ENCODE data around the gene HERPUD1.

Gene HERPUD1

DNA sequence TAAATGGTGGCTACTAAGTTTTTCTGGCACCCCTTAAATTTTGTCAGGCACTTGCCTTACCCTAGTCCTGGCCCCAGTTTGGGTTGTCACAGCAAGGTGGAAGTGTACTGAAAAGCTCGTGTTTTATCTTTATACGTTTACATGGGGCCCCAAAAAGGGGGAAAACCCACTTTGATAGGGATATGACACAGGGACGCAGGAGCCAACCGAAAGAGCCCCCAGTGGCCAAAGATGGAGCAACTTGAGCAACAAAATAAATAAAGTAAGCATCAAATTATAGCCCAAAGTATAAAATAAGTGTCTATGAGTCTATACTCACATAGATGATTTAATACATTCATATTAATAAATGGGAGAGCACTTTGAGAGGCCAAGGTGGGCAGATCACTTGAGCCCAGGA, 24.8 kb downstream of the HERPUD1 start:
- Histone ChIP-seq H3K4me3 (replicated peaks; ENCODE audit: insufficient read depth, low read length) (no peak overlapping the region), H3K27me3 (ENCODE audit: insufficient read depth, poor library complexity, severe bottlenecking) (no peaks in the 10 kb centered on the region), H3K27ac (replicated peaks) (no peak overlapping the region)
- TF ChIP-seq GABPA (IDR thresholded peaks at IDR 0.05; ENCODE audit: low read depth): no peak
- TF ChIP-seq CTCF (IDR thresholded peaks at IDR 0.05; ENCODE audit: insufficient read depth, low read length): no peak
- no peak for TF ChIP-seq POLR2AphosphoS5 (IDR thresholded peaks at IDR 0.05; ENCODE audit: low read depth)
- no peak for TF ChIP-seq REST (IDR thresholded peaks at IDR 0.05; ENCODE audit: insufficient replicate concordance, low read depth)
- TF ChIP-seq SPI1 (IDR thresholded peaks at IDR 0.05; ENCODE audit: borderline replicate concordance, low read depth): no peak
- DNase-seq (ENCODE audit: low read depth in 1 of 2, low spot score in 1 of 2): no peak

DNA sequence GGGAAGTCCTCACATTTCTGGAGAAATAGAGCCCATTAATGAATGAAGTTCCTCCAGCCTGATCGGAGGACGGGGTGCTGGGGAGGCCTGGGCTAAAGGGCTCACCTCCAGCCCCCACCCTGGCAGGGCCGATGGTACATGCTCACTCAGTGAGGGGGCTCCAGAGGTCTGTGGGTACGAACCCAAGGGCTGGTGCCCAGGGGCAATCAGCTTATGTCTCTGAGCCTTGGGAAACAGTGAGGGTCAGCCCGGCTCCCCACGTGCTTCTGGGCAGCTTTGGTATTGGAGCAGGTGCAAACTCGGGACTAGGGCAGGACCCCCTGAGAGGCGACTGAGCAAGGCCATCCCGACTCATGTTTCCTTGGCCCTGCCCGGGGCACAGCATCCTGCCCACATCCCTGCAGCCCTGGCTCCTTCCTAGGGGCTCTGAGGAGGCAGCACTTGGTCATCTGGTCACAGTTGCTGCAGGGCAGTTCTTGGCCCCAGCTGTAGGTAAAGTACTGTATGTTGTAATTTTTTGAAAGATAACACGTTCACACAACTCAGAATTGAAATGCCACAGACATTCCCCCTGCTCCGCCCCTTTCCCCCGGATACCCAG, 28.8 kb downstream of the HERPUD1 start:
- no peak for TF ChIP-seq GABPA (IDR thresholded peaks at IDR 0.05; ENCODE audit: low read depth)
- no peak for TF ChIP-seq SPI1 (IDR thresholded peaks at IDR 0.05; ENCODE audit: borderline replicate concordance, low read depth)
- Histone ChIP-seq H3K4me3 (replicated peaks; ENCODE audit: insufficient read depth, low read length) (no peak overlapping the region), H3K27ac (replicated peaks) (no peak overlapping the region), H3K27me3 (ENCODE audit: insufficient read depth, poor library complexity, severe bottlenecking) (no peaks in the 10 kb centered on the region)
- no peak for DNase-seq (ENCODE audit: low read depth in 1 of 2, low spot score in 1 of 2)

- no peak overlapping the region for H3K27ac ChIP-seq (replicated peaks)
- DNase-seq (ENCODE audit: low read depth in 1 of 2, low spot score in 1 of 2): no peak
- TF ChIP-seq GABPA (IDR thresholded peaks at IDR 0.05; ENCODE audit: low read depth) (no peak), POLR2AphosphoS5 (IDR thresholded peaks at IDR 0.05; ENCODE audit: low read depth) (no peak)
- H3K4me3 ChIP-seq (replicated peaks; ENCODE audit: insufficient read depth, low read length): no peak overlapping the region
- H3K27me3 ChIP-seq (ENCODE audit: insufficient read depth, poor library complexity, severe bottlenecking): no peaks in the 10 kb centered on the region
These were observed 29.4 kb downstream of the HERPUD1 start for GRCh38 chr16:56961386-56961785.

DNA sequence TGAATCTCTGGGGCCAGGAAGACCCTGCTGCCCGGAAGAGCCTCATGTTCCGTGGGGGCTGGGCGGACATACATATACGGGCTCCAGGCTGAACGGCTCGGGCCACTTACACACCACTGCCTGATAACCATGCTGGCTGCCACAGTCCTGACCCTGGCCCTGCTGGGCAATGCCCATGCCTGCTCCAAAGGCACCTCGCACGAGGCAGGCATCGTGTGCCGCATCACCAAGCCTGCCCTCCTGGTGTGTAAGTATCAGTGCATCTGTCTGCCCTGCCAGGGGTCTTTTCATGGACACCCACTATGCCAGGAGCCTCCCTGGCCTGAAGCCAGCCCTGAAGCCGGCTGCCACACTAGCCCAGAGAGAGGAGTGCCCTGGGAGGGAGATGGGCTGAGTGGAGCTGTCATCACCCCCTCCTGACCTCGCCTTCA, 29.9 kb downstream of the HERPUD1 start, which contains the start of gene CETP:
Gene CETP (plus strand): TSS at position 100 of the 431 bp plus-strand sequence. CDS start 30 bp downstream, at position 130.
- no peaks in the 10 kb centered on the region for H3K27me3 ChIP-seq (ENCODE audit: insufficient read depth, poor library complexity, severe bottlenecking)
- H3K27ac ChIP-seq (replicated peaks): no peak within 1 kb of the TSS
- no peak within 1 kb of the TSS for H3K4me3 ChIP-seq (replicated peaks; ENCODE audit: insufficient read depth, low read length)
- no peak for TF ChIP-seq CTCF (IDR thresholded peaks at IDR 0.05; ENCODE audit: insufficient read depth, low read length)
- no peak for TF ChIP-seq REST (IDR thresholded peaks at IDR 0.05; ENCODE audit: insufficient replicate concordance, low read depth)
- no peak for TF ChIP-seq SPI1 (IDR thresholded peaks at IDR 0.05; ENCODE audit: borderline replicate concordance, low read depth)
- no peak for TF ChIP-seq POLR2AphosphoS5 (IDR thresholded peaks at IDR 0.05; ENCODE audit: low read depth)
- TF ChIP-seq GABPA (IDR thresholded peaks at IDR 0.05; ENCODE audit: low read depth): no peak
- no peak for DNase-seq (ENCODE audit: low read depth in 1 of 2, low spot score in 1 of 2)

Measured in HL-60 (cell line).